ENCODE measurements around the gene SSBP3.

GRCh38 chr1:54354899-54355298, 51.3 kb downstream of the SSBP3 start:
- TF ChIP-seq POLR2A (IDR thresholded peaks at IDR 0.05; ENCODE audit: low read depth, low read length) (no peak), TAF1 (IDR thresholded peaks at IDR 0.05; ENCODE audit: low read depth, low read length) (no peak), POLR2AphosphoS5 (IDR thresholded peaks at IDR 0.05; ENCODE audit: low read depth, low read length) (no peak), SPI1 (IDR thresholded peaks at IDR 0.05; ENCODE audit: low read depth, low read length) (no peak), PAX5 (IDR thresholded peaks at IDR 0.05; ENCODE audit: insufficient read depth, low read length, severe bottlenecking) (no peak)
